Sigmoid colon (tissue), 7 donors: ENCODE results near the gene ARHGAP10. TPM values are rescaled to one million over a fixed set of nuclear protein-coding genes. Genes with fewer than 3 reads are reported as not detected.

Experiments used
- DNase-seq: peaks from one replicate; pipeline ENCODE4 v3.0.0-alpha.2; 2019
- H3K27ac ChIP-seq, 4 donors: fragments of 200-600 bp; sonication (generic); one replicate each; pipeline ENCODE4 v1.5.1; 2016 to 2019; ENCODE audit warnings: mild to moderate bottlenecking in 1 of 4
- H3K27me3 ChIP-seq, 3 donors: fragments of 200-600 bp; sonication (generic); one replicate each; pipeline ENCODE4 v1.5.1; 2019; ENCODE audit warnings: mild to moderate bottlenecking in 1 of 3
- H3K36me3 ChIP-seq, 4 donors: fragments of 200-600 bp; sonication (generic); one replicate each; pipeline ENCODE4 v1.5.1; 2016 to 2019
- H3K4me1 ChIP-seq, 4 donors: fragments of 200-600 bp; sonication (generic); one replicate each; pipeline ENCODE4 v1.5.1; 2017 to 2019
- H3K4me3 ChIP-seq, 4 donors: fragments of 200-600 bp; sonication (generic); one replicate each; pipeline ENCODE4 v1.5.1; 2017 to 2019; ENCODE audit warnings: mild to moderate bottlenecking in 2 of 4, moderate library complexity in 1 of 4
- H3K9me3 ChIP-seq, 4 donors: fragments of 200-600 bp in 3 of 4; sonication (generic) in 3 of 4; one replicate each; pipeline versions ENCODE4 v1.5.1 to v1.6.1; 2013 to 2019
- CTCF ChIP-seq, 4 experiments: fragments of 450-650 bp in 3 of 4; fragments of 200-600 bp in 1 of 4; IDR thresholded peaks; one replicate each; pipeline ENCODE4 v1.5.1; 2016 to 2019; ENCODE audit warnings: antibody characterized with exemption in 4 of 4, mild to moderate bottlenecking in 3 of 4, moderate library complexity in 2 of 4
- EP300 ChIP-seq, 4 donors: sonication (generic); formaldehyde crosslinking; IDR thresholded peaks; one replicate each; pipeline ENCODE4 v1.6.1; 2017; ENCODE audit warnings: antibody characterized with exemption in 4 of 4
- POLR2A ChIP-seq, 2 donors: fragments of 450-650 bp; IDR thresholded peaks; one replicate each; pipeline ENCODE4 v1.6.1; 2016; ENCODE audit warnings: antibody characterized with exemption in 2 of 2, mild to moderate bottlenecking in 2 of 2, moderate library complexity in 2 of 2
- POLR2AphosphoS5 ChIP-seq, 4 donors: sonication (generic); formaldehyde crosslinking; IDR thresholded peaks; one replicate each; pipeline ENCODE4 v1.6.1; 2017; ENCODE audit warnings: antibody characterized with exemption in 4 of 4
- WGBS, 2 donors: extraction: QIAGEN DNeasy Blood & Tissue Kit; methylation state at CpG; one replicate each; pipeline ENCODE4 v1.1.7; 2013; 5-methylcytosine and 5-hydroxymethylcytosine counted together
- intact Hi-C: fragments of 100-400 bp; cut with DNase I; formaldehyde crosslinking; loops from one replicate; pipeline ENCODE4 v1.15.1; 2023
- polyA plus RNA-seq, 3 donors: library from polyadenylated mRNA; stranded (reverse); fragments of 200-250 nt; gene quantifications; one replicate each; pipeline ENCODE4 v1.2.3, GENCODE V29; 2013
- total RNA-seq, 4 donors: library from RNA; depleted of rRNA; stranded (reverse); fragments of >200 nt; gene quantifications; one replicate each; pipeline ENCODE4 v1.1.0, GENCODE V29; 2016
- donor health status: healthy with polysubstance abuse.
- donor health status: Bipolar disorder and iron deficiency.
- donor health status: healthy.

Gene ARHGAP10
- total and polyA plus RNA-seq, 7 donors: 3.0 to 158 (median 123) TPM

GRCh38 chr4:148101790-148102189 lies 369.9 kb downstream of the ARHGAP10 start:
- H3K4me3 ChIP-seq: no peak overlapping the region
- 47 to 69% methylated on average over 4 of the region's 4 CpGs for WGBS, 2 donors
- H3K4me1 ChIP-seq: no peaks in the 10 kb centered on the region
- DNase-seq: no peak
- H3K36me3 ChIP-seq: peaks cover 0 to 6% (median 0%) of the 10 kb centered on the region in 4 donors
- intact Hi-C loops: no loop called here
- H3K9me3 ChIP-seq: peaks cover 0 to 4% (median 1%) of the 10 kb centered on the region in 4 donors
- no peak overlapping the region for H3K27ac ChIP-seq
- H3K27me3 ChIP-seq: no peaks in the 10 kb centered on the region
- TF ChIP-seq EP300 (IDR thresholded peaks at IDR 0.05) (no peak), CTCF (IDR thresholded peaks at IDR 0.05) (no peak), POLR2AphosphoS5 (IDR thresholded peaks at IDR 0.05) (no peak), POLR2A (IDR thresholded peaks at IDR 0.05) (no peak)

- WGBS, 2 donors: 96 to 98% methylated on average over 7 of the region's 7 CpGs
These were observed 371.9 kb downstream of the ARHGAP10 start for GRCh38 chr4:148103597-148104355.

GRCh38 chr4:148108766-148109165 lies 376.9 kb downstream of the ARHGAP10 start:
- no peak overlapping the region for H3K4me3 ChIP-seq
- H3K9me3 ChIP-seq: peaks cover 0 to 5% (median 1%) of the 10 kb centered on the region in 4 donors
- no peaks in the 10 kb centered on the region for H3K27me3 ChIP-seq
- no peaks in the 10 kb centered on the region for H3K4me1 ChIP-seq
- H3K27ac ChIP-seq: no peak overlapping the region
- peaks cover 0 to 68% (median 2%) of the 10 kb centered on the region in 4 donors for H3K36me3 ChIP-seq
- DNase-seq: no peak
- 89 to 90% methylated on average over 7 of the region's 7 CpGs for WGBS, 2 donors
- intact Hi-C loops: no loop called here
- TF ChIP-seq CTCF (IDR thresholded peaks at IDR 0.05): no peak
- no peak for TF ChIP-seq POLR2A (IDR thresholded peaks at IDR 0.05)
- no peak for TF ChIP-seq EP300 (IDR thresholded peaks at IDR 0.05)
- TF ChIP-seq POLR2AphosphoS5 (IDR thresholded peaks at IDR 0.05): no peak

More at GRCh38 chr4:148103597-148104355, 371.9 kb downstream of the ARHGAP10 start:
- H3K27ac ChIP-seq: no peak overlapping the region
- peaks cover 0 to 5% (median 1%) of the 10 kb centered on the region in 4 donors for H3K9me3 ChIP-seq
- no peaks in the 10 kb centered on the region for H3K4me1 ChIP-seq
- no peaks in the 10 kb centered on the region for H3K27me3 ChIP-seq
- H3K36me3 ChIP-seq: peaks cover 0 to 19% (median under 1%) of the 10 kb centered on the region in 4 donors
- intact Hi-C loops: no loop called here
- no peak for TF ChIP-seq POLR2AphosphoS5 (IDR thresholded peaks at IDR 0.05)
- TF ChIP-seq CTCF (IDR thresholded peaks at IDR 0.05): no peak
- no peak for TF ChIP-seq EP300 (IDR thresholded peaks at IDR 0.05)
- TF ChIP-seq POLR2A (IDR thresholded peaks at IDR 0.05): no peak
- no peak overlapping the region for H3K4me3 ChIP-seq
- DNase-seq: no peak

- peaks cover 0 to 71% (median 2%) of the 10 kb centered on the region in 4 donors for H3K36me3 ChIP-seq
- no peak overlapping the region for H3K27ac ChIP-seq
- no peak for TF ChIP-seq POLR2A (IDR thresholded peaks at IDR 0.05)
- TF ChIP-seq CTCF (IDR thresholded peaks at IDR 0.05): no peak
- TF ChIP-seq EP300 (IDR thresholded peaks at IDR 0.05): no peak
- no peak for TF ChIP-seq POLR2AphosphoS5 (IDR thresholded peaks at IDR 0.05)
- 91 to 95% methylated on average over 3 of the region's 3 CpGs for WGBS, 2 donors
- intact Hi-C loops: no loop called here
- H3K4me3 ChIP-seq: no peak overlapping the region
- DNase-seq: no peak
- no peaks in the 10 kb centered on the region for H3K27me3 ChIP-seq
- no peaks in the 10 kb centered on the region for H3K4me1 ChIP-seq
- peaks cover 0 to 5% (median 1%) of the 10 kb centered on the region in 4 donors for H3K9me3 ChIP-seq
These were observed 377.3 kb downstream of the ARHGAP10 start for GRCh38 chr4:148109216-148109615.
